Measurements from ENCODE around the gene NRXN3. TPM values are rescaled to one million over a fixed set of nuclear protein-coding genes. Genes with fewer than 3 reads are reported as not detected.

The NRXN3 gene
- total and polyA plus RNA-seq, 2 experiments from 2014 or later, result 5.7 to 7.1 TPM

DNA sequence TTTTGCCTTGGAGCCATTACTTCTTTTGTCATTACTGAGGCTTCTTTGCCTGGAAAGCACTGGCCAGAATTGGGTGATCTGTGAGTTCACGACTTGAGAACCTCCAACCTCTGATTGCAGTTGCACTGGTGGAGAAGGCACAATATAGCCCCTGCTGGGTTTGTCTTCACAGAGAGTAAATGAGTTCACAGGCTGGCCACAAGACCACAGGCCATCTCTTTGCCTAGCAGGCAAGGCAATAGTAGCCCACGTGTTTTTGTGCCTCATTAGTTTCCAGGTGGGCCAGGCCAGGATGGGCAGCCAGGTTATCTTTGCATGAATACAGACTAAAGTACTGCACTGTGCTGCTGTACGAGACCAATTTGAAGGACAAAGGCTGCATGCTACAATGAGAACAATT lies 468.8 kb downstream of the NRXN3 start:
- 67% methylated on average over 3 of the region's 3 CpGs for WGBS (ENCODE audit: low lambda C conversion rate, missing lambda C conversion rate)
- Histone ChIP-seq H3K4me1 (ENCODE audit: insufficient read depth) (no peaks in the 10 kb centered on the region), H3K9me3 (ENCODE audit: low read depth) (no peaks in the 10 kb centered on the region), H3K4me3 (no peak overlapping the region), H4K20me1 (ENCODE audit: insufficient read depth, poor library complexity, severe bottlenecking) (no peaks in the 10 kb centered on the region), H3K4me2 (no peak overlapping the region), H2AFZ (no peak overlapping the region), H3K27me3 (no peaks in the 10 kb centered on the region), H3K27ac (no peak overlapping the region), H3K36me3 (replicated peaks; ENCODE audit: insufficient read depth, low read depth) (no peaks in the 10 kb centered on the region), H3K79me2 (no peaks in the 10 kb centered on the region), H3K9me2 (replicated peaks; ENCODE audit: insufficient read depth) (no peaks in the 10 kb centered on the region)
- DNase-seq (ENCODE audit: low spot score), result no peak
- no peak for TF ChIP-seq EZH2phosphoT487 (IDR thresholded peaks at IDR 0.05; ENCODE audit: low read depth, severe bottlenecking, unreplicated experiment)
- TF ChIP-seq, protein P1, sequence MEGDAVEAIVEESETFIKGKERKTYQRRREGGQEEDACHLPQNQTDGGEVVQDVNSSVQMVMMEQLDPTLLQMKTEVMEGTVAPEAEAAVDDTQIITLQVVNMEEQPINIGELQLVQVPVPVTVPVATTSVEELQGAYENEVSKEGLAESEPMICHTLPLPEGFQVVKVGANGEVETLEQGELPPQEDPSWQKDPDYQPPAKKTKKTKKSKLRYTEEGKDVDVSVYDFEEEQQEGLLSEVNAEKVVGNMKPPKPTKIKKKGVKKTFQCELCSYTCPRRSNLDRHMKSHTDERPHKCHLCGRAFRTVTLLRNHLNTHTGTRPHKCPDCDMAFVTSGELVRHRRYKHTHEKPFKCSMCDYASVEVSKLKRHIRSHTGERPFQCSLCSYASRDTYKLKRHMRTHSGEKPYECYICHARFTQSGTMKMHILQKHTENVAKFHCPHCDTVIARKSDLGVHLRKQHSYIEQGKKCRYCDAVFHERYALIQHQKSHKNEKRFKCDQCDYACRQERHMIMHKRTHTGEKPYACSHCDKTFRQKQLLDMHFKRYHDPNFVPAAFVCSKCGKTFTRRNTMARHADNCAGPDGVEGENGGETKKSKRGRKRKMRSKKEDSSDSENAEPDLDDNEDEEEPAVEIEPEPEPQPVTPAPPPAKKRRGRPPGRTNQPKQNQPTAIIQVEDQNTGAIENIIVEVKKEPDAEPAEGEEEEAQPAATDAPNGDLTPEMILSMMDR (IDR thresholded peaks at IDR 0.05; ENCODE audit: poor library complexity), result no peak
- no peak for TF ChIP-seq EZH2 (IDR thresholded peaks at IDR 0.05; ENCODE audit: borderline replicate concordance)

DNA sequence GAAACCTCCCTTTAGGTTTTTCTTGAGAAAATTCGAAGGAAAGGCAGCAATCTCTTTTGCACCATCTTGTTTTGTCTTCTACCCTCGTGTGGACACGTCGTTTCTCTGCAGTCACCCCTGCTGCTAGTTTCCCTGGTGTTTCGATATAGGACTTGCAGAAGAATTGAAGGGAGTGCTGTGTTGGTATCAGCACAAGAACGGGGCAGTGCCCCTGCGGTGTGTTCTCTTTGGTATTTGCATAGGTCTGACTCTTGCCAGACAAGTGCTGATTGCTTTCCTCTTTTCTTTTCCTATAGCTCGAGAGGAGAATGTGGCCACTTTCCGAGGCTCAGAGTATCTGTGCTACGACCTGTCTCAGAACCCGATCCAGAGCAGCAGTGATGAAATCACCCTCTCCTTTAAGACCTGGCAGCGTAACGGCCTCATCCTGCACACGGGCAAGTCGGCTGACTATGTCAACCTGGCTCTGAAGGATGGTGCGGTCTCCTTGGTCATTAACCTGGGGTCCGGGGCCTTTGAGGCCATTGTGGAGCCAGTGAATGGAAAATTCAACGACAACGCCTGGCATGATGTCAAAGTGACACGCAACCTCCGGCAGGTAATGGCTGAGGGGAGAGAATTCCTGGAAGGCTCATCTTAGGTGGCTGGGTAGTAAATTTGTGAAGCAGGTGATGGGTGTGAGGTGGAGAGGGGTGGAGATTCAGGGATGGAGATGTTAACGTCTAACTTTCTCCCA lies 474.8 kb downstream of the NRXN3 start:
- H2AFZ ChIP-seq, result no peak overlapping the region
- H4K20me1 ChIP-seq (ENCODE audit: insufficient read depth, poor library complexity, severe bottlenecking), result no peaks in the 10 kb centered on the region
- no peak for DNase-seq (ENCODE audit: low spot score)
- no peaks in the 10 kb centered on the region for H3K27me3 ChIP-seq
- 72% methylated on average over 22 of the region's 22 CpGs for WGBS (ENCODE audit: low lambda C conversion rate, missing lambda C conversion rate)
- H3K79me2 ChIP-seq, result no peaks in the 10 kb centered on the region
- no peaks in the 10 kb centered on the region for H3K9me3 ChIP-seq (ENCODE audit: low read depth)
- H3K4me2 ChIP-seq, result no peak overlapping the region
- no peak overlapping the region for H3K4me3 ChIP-seq
- no peaks in the 10 kb centered on the region for H3K9me2 ChIP-seq (replicated peaks; ENCODE audit: insufficient read depth)
- no peaks in the 10 kb centered on the region for H3K36me3 ChIP-seq (replicated peaks; ENCODE audit: insufficient read depth, low read depth)
- TF ChIP-seq, protein P1 (IDR thresholded peaks at IDR 0.05; ENCODE audit: poor library complexity), result no peak
- TF ChIP-seq EZH2phosphoT487 (IDR thresholded peaks at IDR 0.05; ENCODE audit: low read depth, severe bottlenecking, unreplicated experiment) (no peak), EZH2 (IDR thresholded peaks at IDR 0.05; ENCODE audit: borderline replicate concordance) (no peak)
- no peak overlapping the region for H3K27ac ChIP-seq
- no peaks in the 10 kb centered on the region for H3K4me1 ChIP-seq (ENCODE audit: insufficient read depth)

DNA sequence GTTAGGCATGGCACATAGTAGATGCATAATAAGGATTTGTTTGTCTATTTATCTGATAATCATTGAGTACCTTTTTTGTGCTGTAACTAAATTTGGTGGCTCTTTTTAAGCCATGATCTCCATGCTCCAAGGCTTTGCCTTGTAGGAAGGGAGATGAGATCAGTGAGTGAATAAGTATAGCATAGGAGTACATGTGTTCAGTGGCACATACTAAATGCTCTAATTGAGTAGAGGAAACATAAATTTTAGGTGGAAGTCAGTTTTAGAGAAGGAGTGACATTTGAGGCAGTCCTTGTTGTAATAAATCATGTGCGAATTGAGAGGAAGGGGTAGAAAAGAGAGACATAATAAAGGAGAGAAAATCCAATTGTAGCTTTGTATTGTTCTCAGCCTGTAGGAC lies 482.6 kb downstream of the NRXN3 start:
- 91% methylated on average over 1 of the region's 1 CpG for WGBS (ENCODE audit: low lambda C conversion rate, missing lambda C conversion rate)

More for the DNA sequence above, 482.6 kb downstream of the NRXN3 start:
- Histone ChIP-seq H4K20me1 (ENCODE audit: insufficient read depth, poor library complexity, severe bottlenecking) (no peaks in the 10 kb centered on the region), H2AFZ (no peak overlapping the region), H3K9me2 (replicated peaks; ENCODE audit: insufficient read depth) (no peaks in the 10 kb centered on the region), H3K4me2 (no peak overlapping the region), H3K79me2 (no peaks in the 10 kb centered on the region), H3K27me3 (no peaks in the 10 kb centered on the region), H3K9me3 (ENCODE audit: low read depth) (no peaks in the 10 kb centered on the region), H3K36me3 (replicated peaks; ENCODE audit: insufficient read depth, low read depth) (no peaks in the 10 kb centered on the region), H3K4me1 (ENCODE audit: insufficient read depth) (no peaks in the 10 kb centered on the region), H3K27ac (no peak overlapping the region), H3K4me3 (no peak overlapping the region)
- DNase-seq (ENCODE audit: low spot score), result no peak
- TF ChIP-seq, protein P1 (IDR thresholded peaks at IDR 0.05; ENCODE audit: poor library complexity), result no peak
- TF ChIP-seq EZH2 (IDR thresholded peaks at IDR 0.05; ENCODE audit: borderline replicate concordance) (no peak), EZH2phosphoT487 (IDR thresholded peaks at IDR 0.05; ENCODE audit: low read depth, severe bottlenecking, unreplicated experiment) (no peak)
